ENCODE results near the gene RAB11FIP2.

GRCh38 chr10:118045158-118045836 is 1.4 kb downstream of the RAB11FIP2 start:
- TF ChIP-seq CTCF (IDR thresholded peaks at IDR 0.05) (no peak), POLR2AphosphoS5 (IDR thresholded peaks at IDR 0.05) (no peak), EP300 (IDR thresholded peaks at IDR 0.05) (no peak), POLR2A (IDR thresholded peaks at IDR 0.05) (no peak)

All from stomach (tissue), 4 donors.